CD8-positive, alpha-beta memory T cell (primary cell): ENCODE measurements around the gene SOBP. TPM values are rescaled to one million over a fixed set of nuclear protein-coding genes. Genes with fewer than 3 reads are reported as not detected.

Source experiments
- CTCF ChIA-PET: fragments of 350-600 bp; sonication (Branson Sonifier 250); formaldehyde crosslinking; loops from one replicate; lab custom pipeline; 2021; ENCODE audit warnings: antibody characterized with exemption; lab: Charles Lee
- POLR2A ChIA-PET: fragments of 350-600 bp; sonication (Branson Sonifier 250); formaldehyde crosslinking; loops from one replicate; lab custom pipeline; 2021; ENCODE audit warnings: antibody characterized with exemption; lab: Charles Lee
- DNase-seq, 5 donors: peaks; one replicate each; pipeline versions ENCODE4 v3.0.0 to v3.0.0-alpha.2; 2020 to 2022; ENCODE audit warnings: mixed read lengths in 1 of 5
- H3K27ac ChIP-seq: one replicate; pipeline ENCODE4 v1.7.0; 2013; ENCODE audit warnings: low read depth, mild to moderate bottlenecking, low read length, moderate library complexity
- H3K27me3 ChIP-seq: 2 replicates; pipeline ENCODE4 v1.7.0; 2013; ENCODE audit warnings: low read length, mild to moderate bottlenecking; ENCODE audit not compliant: insufficient read depth, poor library complexity, severe bottlenecking
- H3K36me3 ChIP-seq: 2 replicates; pipeline ENCODE4 v1.7.0; 2013; ENCODE audit warnings: mild to moderate bottlenecking, low read length, moderate library complexity; ENCODE audit not compliant: insufficient read depth
- H3K4me1 ChIP-seq: 2 replicates; pipeline ENCODE4 v1.7.0; 2013; ENCODE audit warnings: mild to moderate bottlenecking, low read length, moderate library complexity; ENCODE audit not compliant: insufficient read depth
- H3K4me3 ChIP-seq: 2 replicates; pipeline ENCODE4 v1.7.0; 2013; ENCODE audit warnings: mild to moderate bottlenecking, low read length
- H3K9me3 ChIP-seq: 2 replicates; pipeline ENCODE4 v1.7.0; 2013; ENCODE audit warnings: mild to moderate bottlenecking, low read length
- H3K27ac Mint-ChIP-seq, 8 donors: one replicate each; pipeline ENCODE4 v1.8.0; 2020 to 2021; ENCODE audit warnings: mixed read lengths in 8 of 8, mild to moderate bottlenecking in 6 of 8, inconsistent platforms in 3 of 8, moderate library complexity in 3 of 8
- H3K27me3 Mint-ChIP-seq, 2 donors: one replicate each; pipeline ENCODE4 v1.8.0; 2020 to 2021; ENCODE audit warnings: mixed read lengths in 2 of 2, mild to moderate bottlenecking in 1 of 2, moderate library complexity in 1 of 2
- H3K36me3 Mint-ChIP-seq, 3 donors: one replicate each; pipeline ENCODE4 v1.8.0; 2020 to 2021; ENCODE audit warnings: mixed read lengths in 3 of 3, inconsistent platforms in 1 of 3, mild to moderate bottlenecking in 1 of 3
- H3K4me1 Mint-ChIP-seq, 3 donors: one replicate each; pipeline ENCODE4 v1.8.0; 2020 to 2021; ENCODE audit warnings: mixed read lengths in 3 of 3, inconsistent platforms in 1 of 3, mild to moderate bottlenecking in 1 of 3
- H3K4me3 Mint-ChIP-seq, 7 donors: one replicate each; pipeline ENCODE4 v1.8.0; 2020 to 2021; ENCODE audit warnings: mixed read lengths in 7 of 7, mild to moderate bottlenecking in 6 of 7, moderate library complexity in 4 of 7, inconsistent platforms in 2 of 7
- H3K9me3 Mint-ChIP-seq, 5 donors: one replicate each; pipeline ENCODE4 v1.8.0; 2020 to 2022; ENCODE audit warnings: mixed read lengths in 5 of 5, mild to moderate bottlenecking in 3 of 5, moderate library complexity in 2 of 5, inconsistent platforms in 1 of 5
- polyA plus RNA-seq: library from polyadenylated mRNA; unstranded; fragments of 300-500 nt; fragmentation: Illumina TruSeq; gene quantifications from one replicate; pipeline ENCODE4 v1.2.3, GENCODE V29; 2021
- total RNA-seq, 2 experiments: library from RNA; stranded (reverse); gene quantifications; one replicate each; pipeline ENCODE4 v1.2.3, GENCODE V29; 2021

SOBP gene
- total and polyA plus RNA-seq, 3 experiments from 2014 or later: 0.30 to 1.0 (median 0.79) TPM

DNA sequence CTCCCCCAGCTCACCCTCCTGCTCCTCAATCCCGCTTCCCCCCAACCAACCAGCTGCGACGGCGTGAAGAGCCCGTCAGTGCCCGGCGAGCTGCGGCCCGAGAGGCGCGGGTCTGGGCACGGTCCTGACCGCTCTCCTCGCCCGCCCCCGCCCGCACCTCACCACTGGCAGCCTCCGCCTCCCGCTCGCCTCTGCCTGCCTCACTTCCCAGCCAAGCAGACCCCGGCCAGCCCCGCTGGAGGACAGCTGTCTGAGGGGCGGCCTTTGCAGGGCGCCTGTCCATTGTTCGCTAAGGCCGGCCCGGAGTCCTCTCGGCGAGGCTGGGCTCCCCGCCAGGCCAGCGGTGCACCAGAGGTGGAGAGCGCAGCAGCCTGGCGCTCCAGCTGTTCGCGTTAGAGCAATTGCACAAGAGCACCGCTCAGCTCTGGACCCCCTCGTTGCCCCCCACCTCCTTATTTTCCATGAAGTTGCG is 1.3 kb downstream of the SOBP start:
- POLR2A ChIA-PET: interaction anchor here (0.7 kb wide), 1 partner anchor 32 kb away, joined by 3 read pairs; the partner anchor contains the start of gene PDSS2
- Histone ChIP-seq H3K9me3 (no peaks in the 10 kb centered on the region), H3K4me3 (no peak overlapping the region), H3K27me3 (peaks cover 56% of the 10 kb centered on the region), H3K27ac (no peak overlapping the region), H3K36me3 (no peaks in the 10 kb centered on the region), H3K4me1 (peaks cover 26% of the 10 kb centered on the region)
- peaks cover 0 to 5% (median 0%) of the 10 kb centered on the region in 3 donors for H3K36me3 Mint-ChIP-seq
- H3K9me3 Mint-ChIP-seq: peaks cover 0 to 2% (median 0%) of the 10 kb centered on the region in 5 donors
- H3K4me3 Mint-ChIP-seq: peak overlapping the region; percentile 85 to 96 (median 87)
- CTCF ChIA-PET: interaction anchor here (1.5 kb wide), 1 partner anchor 31 kb away, joined by 3 read pairs; no protein-coding TSS in a partner anchor
- peak in 2 of 5 donors; percentile 6 to 47 for DNase-seq
- peaks cover 19 to 40% of the 10 kb centered on the region in 2 donors for H3K27me3 Mint-ChIP-seq
- no peak overlapping the region for H3K27ac Mint-ChIP-seq
- peaks cover 16 to 34% (median 25%) of the 10 kb centered on the region in 3 donors for H3K4me1 Mint-ChIP-seq

- Histone ChIP-seq H3K36me3 (no peaks in the 10 kb centered on the region), H3K27ac (no peak overlapping the region), H3K4me1 (peaks cover 26% of the 10 kb centered on the region), H3K27me3 (peaks cover 50% of the 10 kb centered on the region), H3K4me3 (no peak overlapping the region), H3K9me3 (no peaks in the 10 kb centered on the region)
- Mint-ChIP-seq H3K9me3 (peaks cover 0 to 2% (median 0%) of the 10 kb centered on the region in 5 donors), H3K4me3 (peak overlapping the region; percentile 85 to 96 (median 87)), H3K4me1 (peaks cover 16 to 34% (median 25%) of the 10 kb centered on the region in 3 donors), H3K27me3 (peaks cover 12 to 34% of the 10 kb centered on the region in 2 donors), H3K27ac (no peak overlapping the region), H3K36me3 (peaks cover 0 to 5% (median 0%) of the 10 kb centered on the region in 3 donors)
- DNase-seq: no peak
- POLR2A ChIA-PET: interaction anchor here (0.5 kb wide), 1 partner anchor 272 kb away, joined by 4 read pairs; no protein-coding TSS in a partner anchor
- CTCF ChIA-PET: interaction anchor here (1.2 kb wide), 1 partner anchor 33 kb away, joined by 3 read pairs; the partner anchor contains the start of gene PDSS2
Observed at GRCh38 chr6:107491760-107492660, 2.1 kb downstream of the SOBP start.

GRCh38 chr6:107493158-107494057 is 3.5 kb downstream of the SOBP start:
- no peak overlapping the region for H3K4me3 ChIP-seq
- H3K36me3 ChIP-seq: no peaks in the 10 kb centered on the region
- ChIA-PET POLR2A (no interaction called here), CTCF (interaction anchor here (1.2 kb wide), 1 partner anchor 34 kb away, joined by 3 read pairs; the partner anchor contains the start of gene PDSS2)
- Mint-ChIP-seq H3K4me3 (no peak overlapping the region), H3K9me3 (peaks cover 0 to 2% (median 0%) of the 10 kb centered on the region in 5 donors), H3K36me3 (peaks cover 0 to 5% (median 0%) of the 10 kb centered on the region in 3 donors), H3K27me3 (peaks cover 3 to 20% of the 10 kb centered on the region in 2 donors), H3K4me1 (peaks cover 10 to 25% (median 18%) of the 10 kb centered on the region in 3 donors), H3K27ac (no peak overlapping the region)
- peaks cover 40% of the 10 kb centered on the region for H3K27me3 ChIP-seq
- no peak overlapping the region for H3K27ac ChIP-seq
- peaks cover 19% of the 10 kb centered on the region for H3K4me1 ChIP-seq
- no peaks in the 10 kb centered on the region for H3K9me3 ChIP-seq
- DNase-seq: no peak

DNA sequence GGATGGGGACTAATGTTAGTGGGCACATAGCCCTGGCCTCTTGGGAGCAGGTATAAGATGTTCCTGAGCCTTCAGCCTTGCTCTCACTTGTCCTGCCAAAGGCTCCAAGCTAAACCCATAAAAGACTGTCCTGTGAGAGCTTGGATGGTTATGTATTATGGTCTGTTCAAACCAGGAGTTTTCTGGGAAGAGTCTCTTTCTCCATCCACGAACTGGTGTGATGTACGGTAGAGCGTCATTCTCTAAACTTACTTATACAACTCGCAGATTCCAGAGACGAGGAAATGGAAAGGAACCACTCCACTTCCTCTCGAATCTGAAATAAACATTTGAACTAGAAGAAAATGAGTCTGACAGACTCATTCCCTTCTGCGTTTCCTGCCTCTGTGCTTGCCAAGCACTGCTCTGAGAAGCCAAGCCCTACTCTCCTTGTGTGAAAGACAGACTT is 5.3 kb downstream of the SOBP start:
- CTCF ChIA-PET: no interaction called here

GRCh38 chr6:107495971-107496370 is 6.1 kb downstream of the SOBP start:
- Mint-ChIP-seq H3K9me3 (no peaks in the 10 kb centered on the region), H3K27ac (no peak overlapping the region), H3K4me3 (no peak overlapping the region), H3K4me1 (peaks cover 0 to 8% (median 6%) of the 10 kb centered on the region in 3 donors), H3K27me3 (peaks cover 0 to 4% of the 10 kb centered on the region in 2 donors), H3K36me3 (no peaks in the 10 kb centered on the region)
- Histone ChIP-seq H3K27me3 (peaks cover 23% of the 10 kb centered on the region), H3K36me3 (no peaks in the 10 kb centered on the region), H3K9me3 (no peaks in the 10 kb centered on the region), H3K4me3 (no peak overlapping the region), H3K27ac (no peak overlapping the region), H3K4me1 (peaks cover 5% of the 10 kb centered on the region)
- POLR2A ChIA-PET: no interaction called here
- CTCF ChIA-PET: no interaction called here
- no peak for DNase-seq

More for the DNA sequence above, 5.3 kb downstream of the SOBP start:
- no peak for DNase-seq
- Histone ChIP-seq H3K27ac (no peak overlapping the region), H3K27me3 (peaks cover 30% of the 10 kb centered on the region), H3K4me3 (no peak overlapping the region), H3K9me3 (no peaks in the 10 kb centered on the region), H3K36me3 (no peaks in the 10 kb centered on the region), H3K4me1 (peaks cover 10% of the 10 kb centered on the region)
- Mint-ChIP-seq H3K9me3 (no peaks in the 10 kb centered on the region), H3K27ac (no peak overlapping the region), H3K4me3 (no peak overlapping the region), H3K36me3 (no peaks in the 10 kb centered on the region), H3K27me3 (peaks cover 0 to 11% of the 10 kb centered on the region in 2 donors), H3K4me1 (peaks cover 3 to 15% (median 11%) of the 10 kb centered on the region in 3 donors)
- POLR2A ChIA-PET: no interaction called here

DNA sequence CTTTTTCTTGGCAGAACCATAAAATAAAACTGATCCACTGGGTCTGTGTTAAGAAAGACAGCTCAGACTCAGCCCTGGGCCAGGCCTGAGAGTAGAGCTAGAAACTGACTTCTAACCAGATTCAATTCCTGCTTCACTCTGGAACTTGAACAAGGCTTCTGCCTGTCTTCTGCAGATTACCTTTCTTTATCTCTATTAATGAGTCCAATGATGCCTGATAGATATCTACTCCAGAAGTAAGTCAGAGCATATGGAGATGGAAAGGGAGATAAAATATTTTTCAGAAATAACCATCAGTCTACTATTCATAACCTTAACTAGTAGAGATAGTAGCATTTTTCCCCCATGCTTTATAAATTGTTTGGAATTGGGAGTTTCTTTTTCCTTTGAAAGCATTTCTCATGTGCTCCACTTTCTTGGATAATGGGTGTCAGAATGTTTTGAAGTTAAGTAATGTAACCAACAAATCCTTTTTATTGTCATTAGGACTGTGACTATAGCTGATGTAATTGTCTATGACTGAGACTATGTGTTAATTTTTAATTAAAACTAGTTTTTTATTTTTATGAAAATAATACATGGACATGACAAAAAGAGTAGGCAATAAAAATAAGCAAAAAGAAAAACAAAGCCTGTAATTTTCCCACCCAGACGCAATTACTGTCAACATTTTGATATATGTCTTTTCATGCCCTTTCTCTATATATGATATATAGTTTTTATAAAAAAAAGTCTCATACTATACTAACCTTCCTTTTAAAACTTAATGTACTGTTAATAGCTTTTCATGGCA is 7.2 kb downstream of the SOBP start:
- no peak overlapping the region for H3K27ac ChIP-seq
- H3K27me3 ChIP-seq: peaks cover 12% of the 10 kb centered on the region
- no peak overlapping the region for H3K27ac Mint-ChIP-seq
- no peaks in the 10 kb centered on the region for H3K4me1 Mint-ChIP-seq
- H3K4me3 Mint-ChIP-seq: no peak overlapping the region
- H3K9me3 ChIP-seq: no peaks in the 10 kb centered on the region
- POLR2A ChIA-PET: no interaction called here
- H3K4me1 ChIP-seq: no peaks in the 10 kb centered on the region
- no peaks in the 10 kb centered on the region for H3K9me3 Mint-ChIP-seq
- peaks cover 0 to 11% of the 10 kb centered on the region in 2 donors for H3K27me3 Mint-ChIP-seq
- CTCF ChIA-PET: no interaction called here
- no peak for DNase-seq
- H3K36me3 ChIP-seq: no peaks in the 10 kb centered on the region
- no peaks in the 10 kb centered on the region for H3K36me3 Mint-ChIP-seq
- H3K4me3 ChIP-seq: no peak overlapping the region
